Embryonic facial prominence (tissue), 1 donor: ENCODE data around the gene ENOX2.

Experiments
- DNase-seq: peaks from one replicate; pipeline ENCODE4 v3.0.0-alpha.2; 2016; ENCODE audit errors: extremely low spot score

The ENOX2 gene

DNA sequence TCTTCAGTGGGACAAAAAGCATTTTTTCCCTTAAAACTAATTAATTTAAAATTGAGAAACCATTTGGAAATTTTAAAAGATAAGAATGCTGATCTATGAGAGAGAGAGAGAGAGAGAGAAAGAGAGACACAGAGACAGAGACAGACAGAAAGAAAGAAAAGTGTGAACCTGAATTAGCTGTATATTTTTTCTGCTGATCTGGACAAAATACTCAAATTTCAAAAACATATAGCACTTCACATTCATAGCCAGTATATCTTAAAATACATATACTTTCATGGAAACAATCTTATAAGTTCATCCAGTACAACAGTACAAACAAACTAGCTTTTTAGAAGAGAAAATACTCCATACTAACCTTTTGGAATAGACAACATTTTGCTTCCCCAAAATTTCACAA lies 18.4 kb downstream of the ENOX2 start:
- no peak for DNase-seq

DNA sequence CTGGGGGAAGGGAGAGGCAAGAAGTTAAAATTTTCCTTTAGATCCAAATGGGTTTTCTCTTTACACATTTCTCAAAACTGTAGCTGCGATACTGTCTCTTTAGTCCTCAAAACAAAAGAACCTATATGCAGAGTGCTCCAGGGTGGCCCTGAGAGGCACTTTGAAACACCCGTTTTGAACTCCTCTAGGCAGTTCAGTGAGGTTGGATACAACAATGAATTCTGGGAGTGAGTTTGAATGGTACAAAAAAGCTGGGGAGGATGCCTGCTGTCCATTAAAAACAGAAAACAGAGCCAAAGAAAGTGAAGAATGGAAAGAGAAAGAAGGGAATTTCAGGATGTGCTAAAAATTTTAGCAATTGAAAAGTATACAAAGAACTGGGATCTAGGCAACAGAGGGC lies 23.1 kb downstream of the ENOX2 start:
- DNase-seq: no peak

DNA sequence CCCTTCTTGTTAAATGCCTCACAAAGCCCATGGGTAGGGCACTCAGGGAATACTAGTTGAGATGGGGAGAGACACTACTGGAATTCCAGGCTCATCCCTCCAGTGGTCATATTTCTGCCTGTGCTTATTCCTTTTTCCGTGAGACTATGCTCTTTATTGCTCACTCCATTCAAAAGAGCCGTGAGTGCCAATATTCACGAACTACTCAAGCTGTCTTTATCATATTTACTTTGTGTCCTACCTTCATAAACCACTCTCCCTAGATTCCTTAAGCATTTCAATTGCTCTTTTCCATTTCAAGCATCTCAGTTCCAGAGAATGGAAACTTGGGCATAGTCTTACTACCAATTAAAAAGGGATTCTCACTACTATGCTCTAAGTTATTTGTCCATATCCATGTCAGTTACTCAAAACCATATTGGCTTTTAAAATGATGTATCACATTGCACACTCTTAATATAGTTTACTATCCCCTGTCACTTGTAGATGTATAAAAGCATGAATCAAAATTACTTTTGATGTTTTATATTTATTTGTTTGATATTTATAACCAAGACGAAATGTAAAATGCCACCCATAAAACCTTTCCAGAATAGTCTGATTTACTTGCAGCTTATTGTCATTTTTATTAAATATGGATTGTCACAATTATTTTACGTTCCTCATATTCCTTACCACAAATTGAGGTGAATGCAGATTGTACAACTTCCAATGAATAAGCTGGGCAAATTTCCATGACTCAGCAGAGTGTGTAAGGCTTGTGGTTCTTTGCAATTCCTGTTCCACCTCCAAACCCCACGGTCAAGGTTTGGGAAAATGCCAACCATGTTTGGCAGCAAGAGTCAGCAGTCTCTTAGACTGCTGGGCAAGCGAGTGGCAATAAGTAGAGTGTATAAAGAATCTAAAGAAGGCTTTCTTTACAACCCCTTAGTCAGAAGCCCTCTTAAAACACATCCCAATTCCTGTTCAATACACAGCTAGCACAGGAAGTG lies 24.4 kb downstream of the ENOX2 start:
- no peak for DNase-seq

DNA sequence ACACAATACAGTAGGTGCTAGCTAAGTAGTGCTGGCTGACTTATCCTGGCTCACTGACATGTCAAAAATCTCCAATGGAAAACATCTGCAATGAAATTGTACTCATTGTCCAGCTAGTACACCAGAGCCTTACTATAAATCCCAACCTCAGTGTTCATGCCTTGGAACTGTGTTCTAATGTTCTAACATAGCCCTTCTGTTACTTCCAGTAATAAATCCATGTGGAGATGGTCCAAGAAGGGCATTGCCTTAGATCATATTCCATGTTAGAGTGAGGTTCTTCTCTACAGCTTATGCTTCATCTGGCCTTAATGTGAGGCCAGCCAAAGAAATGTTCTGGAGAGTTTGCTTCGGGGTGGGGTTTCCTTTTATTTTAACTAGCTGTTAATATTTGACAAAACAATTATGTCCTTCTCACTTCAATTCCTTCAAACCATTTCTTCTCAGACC lies 25.1 kb downstream of the ENOX2 start:
- no peak for DNase-seq

DNA sequence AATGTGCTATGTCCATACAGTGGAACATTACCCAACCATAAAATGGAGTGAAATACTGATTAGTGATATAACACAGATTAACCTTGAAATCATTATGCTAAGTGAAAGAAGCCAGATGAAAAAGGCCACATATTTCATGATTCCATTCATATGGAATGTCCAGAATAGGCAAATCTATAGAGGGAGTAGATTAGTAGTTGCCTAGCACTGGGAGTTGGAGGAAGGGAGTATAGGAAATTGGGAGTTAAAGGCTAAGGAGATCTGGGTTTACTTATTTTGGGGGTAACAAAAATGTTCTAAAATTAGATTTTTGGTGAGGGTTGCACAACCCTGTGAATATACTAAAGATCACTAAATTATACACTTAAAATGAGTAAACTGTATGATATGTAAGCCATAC lies 26.8 kb downstream of the ENOX2 start:
- DNase-seq: no peak

DNA sequence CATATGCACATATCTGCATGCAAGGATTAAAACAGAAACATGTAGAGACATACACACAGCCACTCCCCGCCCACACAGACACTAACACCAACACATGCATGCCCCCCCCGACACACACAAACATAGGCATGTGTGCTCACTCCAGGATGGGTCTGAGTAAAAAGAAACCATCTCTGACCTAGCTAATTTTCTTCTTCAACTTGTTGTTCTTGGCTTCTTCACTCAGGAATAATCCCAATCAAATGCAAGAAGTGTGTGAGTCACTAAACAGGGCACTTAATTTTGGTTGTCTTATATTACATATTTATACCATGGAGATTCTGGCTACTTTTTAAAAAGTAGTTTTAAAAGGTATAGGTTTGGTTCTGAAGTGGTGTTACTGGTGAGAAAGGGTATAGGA lies 28.3 kb downstream of the ENOX2 start:
- DNase-seq: no peak

DNA sequence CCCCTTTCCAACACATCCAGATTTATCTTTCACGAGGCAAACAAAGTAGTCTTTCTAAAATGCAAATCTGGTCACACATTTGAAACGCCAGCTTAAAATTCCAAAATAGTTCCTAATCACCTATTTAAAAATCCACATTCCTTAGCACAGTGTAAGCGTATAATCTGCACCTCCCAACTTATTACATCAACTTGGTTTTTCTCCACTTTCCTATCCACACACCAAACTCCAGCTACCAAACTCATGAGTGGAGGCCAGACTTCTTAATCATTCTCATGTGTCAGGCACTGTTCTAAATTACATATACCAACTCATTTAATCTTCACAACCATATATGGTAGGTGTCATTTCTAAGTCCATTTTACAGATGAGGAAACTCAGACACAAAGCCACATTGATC lies 33.8 kb downstream of the ENOX2 start:
- no peak for DNase-seq

DNA sequence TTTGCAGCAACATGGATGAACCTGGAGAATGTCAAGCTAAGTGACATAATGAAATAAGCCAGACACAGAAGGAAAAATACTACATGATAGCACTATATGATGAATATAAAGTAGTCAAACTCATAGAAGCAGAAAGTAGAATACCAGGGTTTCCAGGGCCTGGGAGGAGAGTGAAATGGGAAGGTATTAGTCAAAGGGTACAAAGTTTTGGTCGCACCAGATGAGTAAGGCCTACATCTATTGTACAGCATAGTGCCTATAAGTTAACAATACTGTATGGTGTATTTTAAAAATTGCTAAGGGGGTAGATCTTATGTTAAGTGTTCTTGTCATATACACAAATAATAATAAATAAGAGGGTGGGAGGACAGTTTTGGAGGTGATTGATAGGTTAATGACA lies 41.5 kb downstream of the ENOX2 start:
- no peak for DNase-seq

DNA sequence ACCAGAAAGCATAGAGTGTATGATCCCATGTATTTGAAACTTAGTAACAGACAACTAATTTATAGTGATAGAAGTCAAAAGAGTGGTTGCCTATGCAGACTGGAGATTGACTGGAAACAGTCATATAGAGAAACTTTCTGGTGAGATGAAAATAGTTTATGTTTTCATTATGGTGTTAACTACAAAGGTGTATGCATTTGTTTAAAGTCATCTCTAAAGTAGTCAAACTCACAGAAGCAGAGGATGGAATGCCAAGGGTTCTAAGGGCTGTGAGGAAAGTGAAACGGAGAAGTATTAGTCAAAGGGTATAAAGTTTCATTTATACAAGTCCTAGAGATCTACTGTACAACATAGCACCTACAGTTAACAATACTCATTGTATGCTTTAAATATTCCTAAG lies 45.8 kb downstream of the ENOX2 start:
- no peak for DNase-seq

DNA sequence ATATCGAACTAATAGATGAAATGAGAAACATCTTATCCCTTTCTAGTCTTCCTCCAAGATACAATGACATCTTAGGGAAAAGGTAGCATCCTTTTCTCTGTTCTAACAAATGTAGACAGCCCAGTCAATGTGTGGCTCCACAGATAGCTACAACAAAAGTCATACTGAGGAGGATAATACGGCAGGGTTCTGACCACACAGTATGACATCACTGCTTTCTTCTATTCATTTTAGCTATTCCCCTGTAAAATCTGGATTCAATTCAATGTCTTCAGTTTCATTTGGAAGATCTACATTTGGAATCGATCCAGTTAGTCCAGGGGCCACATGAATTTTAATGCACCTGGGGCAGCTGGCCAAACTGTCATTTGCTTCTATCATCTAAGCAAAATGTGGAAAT lies 51.4 kb downstream of the ENOX2 start:
- DNase-seq: no peak

DNA sequence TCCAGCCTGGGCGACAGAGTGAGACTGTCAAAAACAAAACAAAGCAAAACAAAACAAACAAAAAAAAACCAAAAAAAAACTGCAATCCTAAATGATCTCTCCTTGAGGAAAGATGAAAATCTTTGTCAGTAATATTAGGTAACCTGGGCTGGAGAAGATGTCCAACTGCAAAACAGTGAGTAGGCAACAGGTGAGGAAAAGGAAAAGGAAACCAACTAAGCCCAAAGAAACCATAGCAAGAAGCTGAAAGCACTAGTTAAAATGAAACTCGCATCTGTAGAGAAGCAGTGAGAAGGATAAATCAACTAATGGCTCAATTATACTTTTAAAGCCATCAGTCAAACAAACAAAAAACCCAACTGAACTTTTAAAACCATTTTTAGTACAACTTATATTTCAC lies 54.2 kb downstream of the ENOX2 start:
- no peak for DNase-seq

DNA sequence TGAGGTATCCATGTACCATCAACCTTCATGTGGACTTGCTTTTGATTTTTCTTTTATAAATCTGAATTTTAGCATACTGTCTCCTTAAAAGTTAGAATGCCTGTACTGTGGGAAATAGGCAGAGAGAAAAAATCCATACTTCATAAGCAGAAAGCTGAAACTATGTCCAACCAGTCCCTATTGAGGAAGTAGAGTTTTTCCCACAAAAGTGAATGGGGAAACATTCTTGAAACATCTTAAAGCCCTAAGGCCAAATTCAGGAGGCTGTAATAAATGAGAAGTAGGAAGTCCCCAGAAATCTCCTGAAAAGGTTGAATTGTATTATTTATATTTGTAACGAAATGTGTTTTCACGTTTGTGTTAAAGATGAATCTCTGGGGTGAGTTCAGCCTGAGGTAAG lies 56.3 kb downstream of the ENOX2 start:
- no peak for DNase-seq

DNA sequence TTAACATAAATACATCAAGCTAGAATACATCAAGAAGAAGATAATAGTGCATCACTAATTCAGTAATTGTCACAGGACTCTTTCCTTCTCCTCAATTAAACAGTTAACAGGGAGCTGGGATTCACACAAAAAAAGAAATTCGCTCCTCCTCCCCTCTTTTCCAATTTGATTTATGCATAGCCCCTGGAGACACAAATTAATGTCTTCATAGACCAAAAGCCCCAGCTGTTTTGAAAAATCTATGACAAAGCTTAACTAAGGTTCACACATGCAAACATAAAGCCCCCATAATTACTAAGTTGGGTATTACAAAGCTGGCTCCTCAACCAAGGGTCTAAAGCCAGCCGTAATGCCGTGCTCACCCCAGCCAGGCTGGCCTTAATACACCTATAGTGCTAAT lies 61.2 kb downstream of the ENOX2 start:
- DNase-seq: no peak

DNA sequence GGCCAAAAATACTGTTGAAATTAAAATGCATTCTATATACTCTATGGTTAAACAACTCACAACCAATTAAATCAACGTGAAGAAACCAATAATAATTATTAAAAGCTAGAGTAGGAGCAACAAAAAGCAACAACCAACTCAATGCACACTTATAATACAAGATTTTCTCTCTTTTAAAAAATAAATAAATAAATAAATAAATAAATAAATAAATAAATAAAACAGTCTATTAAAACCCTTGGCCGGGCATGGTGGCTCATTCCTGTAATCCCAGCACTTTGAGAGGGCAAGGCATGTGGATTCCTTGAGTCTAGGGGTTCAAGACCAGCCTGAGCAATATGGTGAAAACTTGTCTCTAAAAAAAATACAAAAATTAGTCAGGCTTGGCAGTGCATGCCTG lies 62.7 kb downstream of the ENOX2 start:
- no peak for DNase-seq

DNA sequence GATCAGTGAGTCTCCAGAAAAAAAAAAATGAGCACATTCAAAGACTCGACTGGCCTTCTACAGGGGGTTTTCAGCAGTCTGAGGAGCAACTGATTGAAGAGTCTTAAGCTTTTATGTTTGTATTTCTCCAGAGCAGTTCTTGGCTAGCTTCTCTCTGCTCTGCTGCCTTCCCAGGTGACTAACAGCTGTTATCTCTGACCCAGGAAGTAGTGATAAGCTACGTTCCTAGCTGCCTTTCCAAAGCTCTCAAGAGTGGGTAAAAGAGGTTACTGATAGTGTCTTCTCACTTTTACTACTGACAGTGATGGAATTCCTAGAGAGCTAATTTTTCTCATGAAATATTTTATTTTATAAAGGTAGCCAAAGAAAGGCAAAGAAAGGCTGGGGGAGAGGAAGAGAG lies 66.6 kb downstream of the ENOX2 start:
- DNase-seq: no peak

DNA sequence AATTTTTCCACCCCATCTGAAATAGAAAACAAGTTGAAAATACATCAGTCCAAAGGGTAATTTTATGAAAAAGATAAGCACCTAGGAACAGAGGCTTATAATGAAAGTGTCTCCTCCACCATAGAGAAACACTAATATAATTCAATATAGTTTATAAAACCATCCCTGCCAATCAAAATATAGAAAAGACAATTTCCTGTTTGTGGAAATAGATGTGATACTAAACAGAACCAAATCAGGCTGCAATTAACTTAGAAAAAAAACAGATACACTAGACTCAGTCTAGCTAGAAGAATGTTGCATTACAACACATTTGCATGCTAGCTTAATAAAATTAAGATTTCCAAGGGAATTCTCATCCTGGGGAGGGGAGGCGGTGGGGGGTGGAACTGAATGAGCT lies 68.2 kb downstream of the ENOX2 start:
- DNase-seq: no peak

DNA sequence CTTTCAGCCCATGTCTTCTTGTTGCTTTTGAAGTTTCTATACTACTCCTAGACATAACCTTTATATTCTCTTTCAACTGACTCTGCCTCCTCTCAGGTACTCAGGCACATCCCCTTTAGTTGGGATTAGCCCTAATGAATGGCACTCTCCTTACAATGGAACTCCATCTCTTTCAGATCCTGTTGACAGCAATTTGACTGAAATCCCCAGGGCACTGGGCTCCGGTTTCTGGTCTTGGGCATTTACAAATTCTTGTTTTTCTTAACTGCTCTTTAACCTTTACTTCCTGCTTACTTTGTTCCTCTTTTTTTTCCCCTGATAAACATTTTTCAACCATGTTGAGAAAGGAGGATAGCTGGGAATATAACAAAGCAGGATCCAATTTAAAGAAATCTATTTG lies 68.9 kb downstream of the ENOX2 start:
- DNase-seq: no peak

DNA sequence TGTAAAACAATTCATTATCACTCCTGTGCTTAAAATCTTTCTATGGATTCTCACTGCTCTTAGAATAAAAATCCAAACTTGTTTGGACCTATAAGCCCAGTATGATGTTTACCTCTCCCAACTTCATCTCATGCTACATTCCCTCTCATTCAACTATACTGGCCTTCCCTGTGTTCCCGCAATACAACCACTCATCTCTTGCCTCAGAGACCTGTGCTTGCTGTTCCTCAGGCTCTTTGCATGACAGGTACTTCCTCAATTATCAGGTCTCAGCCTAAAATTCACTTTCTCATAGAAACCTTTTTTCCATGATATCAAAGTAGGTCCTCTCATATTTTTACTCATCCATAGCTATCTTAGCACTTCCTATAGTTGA lies 71.7 kb downstream of the ENOX2 start:
- no peak for DNase-seq

DNA sequence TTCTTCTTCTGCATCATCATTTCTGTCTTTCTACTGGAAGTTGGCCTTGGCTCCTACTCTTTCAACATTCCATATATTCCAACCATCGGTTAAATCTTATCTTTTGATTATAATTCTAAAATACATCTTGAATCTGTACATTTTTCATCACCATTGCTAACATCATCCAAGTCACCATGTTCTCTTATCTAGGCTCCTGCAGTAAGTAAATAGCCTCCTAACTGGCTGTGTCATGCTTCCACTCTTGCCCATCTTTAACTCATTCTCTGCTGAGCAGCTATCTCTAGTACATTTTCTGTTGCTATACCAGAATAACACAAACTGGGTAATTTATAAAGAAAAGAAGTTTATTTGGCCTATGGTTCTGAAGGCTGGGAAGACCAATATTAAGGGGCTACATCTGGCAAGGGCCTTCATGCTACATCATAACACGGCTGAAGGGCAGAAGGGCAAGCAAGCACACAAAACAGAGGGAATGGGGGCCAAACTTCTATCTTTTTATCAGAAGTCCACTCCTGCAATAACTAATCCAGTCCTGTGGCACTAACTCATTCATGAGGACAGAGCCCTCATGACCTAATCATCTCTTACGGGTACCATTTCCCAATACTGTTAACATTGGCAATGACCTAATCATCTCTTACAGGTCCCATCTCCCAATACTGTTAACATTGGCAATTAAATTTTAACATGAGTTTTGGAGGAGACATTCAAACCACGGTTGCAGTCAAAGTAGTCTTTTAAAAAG lies 72.2 kb downstream of the ENOX2 start:
- DNase-seq: no peak

DNA sequence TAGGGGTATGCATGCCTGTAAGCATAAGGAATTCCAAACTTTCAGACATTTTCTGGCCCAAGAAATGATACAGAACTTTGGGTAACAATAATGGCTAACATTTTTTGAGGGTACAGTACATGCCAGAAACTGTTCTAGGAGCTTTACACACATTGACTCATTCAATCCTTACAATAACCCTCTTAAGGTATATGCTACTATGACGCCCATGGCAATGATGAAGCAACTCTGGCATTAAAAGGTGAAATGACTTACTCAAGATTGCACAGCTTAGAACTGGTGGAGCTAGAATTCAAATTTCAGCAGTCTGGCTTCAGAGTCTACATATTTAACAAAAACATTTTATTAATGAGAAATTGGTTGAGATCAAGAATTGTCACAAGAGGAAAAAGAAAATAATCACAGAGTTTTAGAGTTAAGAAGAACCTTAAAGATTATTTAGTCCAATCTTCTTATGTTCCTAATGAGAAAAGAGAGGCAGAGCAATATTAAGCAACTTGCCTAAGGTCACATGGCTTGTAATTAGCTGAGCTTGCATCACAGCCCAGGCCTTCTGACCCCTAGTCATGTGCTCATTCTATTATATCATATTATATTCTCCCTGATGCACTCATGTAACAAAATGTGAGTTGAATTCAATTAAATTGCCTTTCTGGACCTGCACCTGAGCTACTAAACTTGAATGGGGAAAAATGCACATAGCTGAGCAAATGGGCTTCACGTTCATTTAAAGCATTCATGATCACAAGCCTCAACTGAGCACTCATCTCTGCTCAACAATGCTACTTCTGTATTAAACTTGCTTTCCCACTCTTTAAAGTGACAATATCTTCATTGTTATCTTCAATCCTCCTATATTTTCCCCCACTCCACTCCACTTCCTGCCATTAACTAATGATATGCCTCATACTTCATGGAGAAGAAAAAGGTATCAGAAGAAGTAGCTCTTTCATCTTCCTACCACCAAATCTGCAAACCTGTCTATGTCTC lies 73.2 kb downstream of the ENOX2 start:
- DNase-seq: no peak

DNA sequence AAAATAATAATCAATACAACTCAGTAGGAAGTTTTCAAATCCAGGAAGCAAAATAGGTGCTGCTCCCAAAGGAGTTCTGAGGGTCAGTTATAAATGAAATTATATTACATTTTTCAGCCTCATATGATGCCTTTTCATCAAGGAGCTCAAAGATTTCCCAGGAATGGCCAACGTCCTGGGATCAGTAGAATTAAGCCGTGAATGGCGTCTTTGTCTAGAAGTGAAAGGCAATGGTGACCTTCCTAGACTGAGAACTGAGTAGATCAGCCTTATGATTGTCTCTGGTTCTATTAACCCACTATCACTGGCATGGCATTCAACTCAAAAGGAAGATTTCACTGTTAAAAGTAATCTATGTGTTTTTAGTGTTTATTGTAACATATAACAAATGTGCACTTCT lies 74.4 kb downstream of the ENOX2 start:
- DNase-seq: no peak

DNA sequence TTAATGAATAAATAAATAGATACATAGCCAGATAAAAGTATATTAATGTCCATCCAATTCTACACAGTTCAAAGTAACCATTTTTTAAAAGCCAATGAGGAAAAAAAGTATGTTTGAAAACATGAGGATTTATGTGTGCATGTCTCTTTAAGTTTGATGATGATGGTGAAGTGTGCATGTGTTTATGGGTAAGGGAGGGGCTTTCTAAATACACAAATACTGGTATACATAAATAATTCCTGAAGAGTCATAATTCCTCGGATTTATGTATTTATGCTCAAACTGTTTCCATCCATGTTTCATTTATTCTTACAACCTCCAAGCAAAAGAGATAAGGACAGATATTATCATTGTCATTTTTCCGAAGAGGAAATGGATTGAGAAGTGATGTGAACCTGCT lies 75.4 kb downstream of the ENOX2 start:
- DNase-seq: no peak
